ENCODE measurements around the gene PRSS12.

- no peak for TF ChIP-seq BHLHE40 (IDR thresholded peaks at IDR 0.05; ENCODE audit: borderline replicate concordance)
- TF ChIP-seq CTBP1 (IDR thresholded peaks at IDR 0.05; ENCODE audit: borderline replicate concordance), result no peak
- TF ChIP-seq FOXM1 (IDR thresholded peaks at IDR 0.05; ENCODE audit: borderline replicate concordance), result no peak
- no peak for TF ChIP-seq SUZ12 (IDR thresholded peaks at IDR 0.05)
- TF ChIP-seq ZNF384 (IDR thresholded peaks at IDR 0.05), result no peak
- no peak for TF ChIP-seq FOXK2 (IDR thresholded peaks at IDR 0.05)
- TF ChIP-seq LEF1 (IDR thresholded peaks at IDR 0.05; ENCODE audit: borderline replicate concordance), result no peak
- TF ChIP-seq TARDBP (IDR thresholded peaks at IDR 0.05), result no peak
- no peak for TF ChIP-seq SP1 (IDR thresholded peaks at IDR 0.05)
Measured at GRCh38 chr4:118325431-118325830, 27.4 kb downstream of the PRSS12 start.

Measured in HEK293T (cell line).